Activated CD4-positive, CD25-positive, alpha-beta regulatory T cell treated with anti-CD3 and anti-CD28 coated beads, Interleukin-2, amount 50 U/mL, for 16 hours (primary cell): ENCODE results near the gene SCAMP3.
"Not testable (repeated sequence)": the region's sequence is repeated elsewhere in the genome, so short reads cannot be mapped to it uniquely, and the experiment has no call there.

ENCODE experiments used
- DNase-seq: peaks from one replicate; pipeline ENCODE4 v3.0.0-alpha.2; 2020; ENCODE audit warnings: low read depth, low spot score

Gene SCAMP3

DNA sequence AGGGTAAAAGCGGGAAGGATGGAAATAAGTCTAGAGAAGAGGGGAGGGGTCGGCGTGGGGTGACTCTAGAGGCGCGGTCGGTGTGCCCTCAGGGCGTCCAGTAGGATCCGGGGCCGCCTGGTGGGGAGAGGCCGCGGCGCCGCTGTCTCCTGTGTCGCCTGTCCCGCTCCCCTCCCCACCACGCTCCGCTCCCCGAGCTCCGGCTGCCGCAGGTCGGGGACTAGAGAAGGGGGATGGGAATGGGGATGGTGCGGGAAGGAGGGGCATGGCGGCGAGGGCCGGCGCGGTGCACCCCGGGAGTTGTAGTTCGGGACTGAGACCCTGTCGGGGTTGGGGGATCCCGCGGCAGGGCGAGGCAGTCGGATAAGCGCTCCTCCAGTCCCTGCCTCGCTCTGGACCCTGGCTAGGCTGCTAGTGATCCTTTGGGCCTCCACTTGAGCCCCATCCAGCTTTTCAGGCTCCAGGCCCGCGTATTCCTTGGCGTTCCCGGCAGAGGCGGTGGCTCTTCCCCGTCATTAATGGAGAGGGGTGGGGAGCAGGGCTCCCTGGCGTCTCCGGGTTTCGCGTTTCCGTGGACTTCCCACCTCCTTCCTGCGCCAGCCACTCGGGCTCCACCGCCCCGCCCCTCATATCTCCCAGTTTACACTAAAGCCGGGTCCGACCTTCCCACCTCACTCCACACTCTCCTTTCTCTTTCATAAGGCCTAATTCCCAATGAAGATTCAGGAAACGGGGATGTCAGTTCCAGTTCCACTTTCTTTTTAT, 6.7 kb downstream of the SCAMP3 start, which contains the start of gene ENTREP3:
Gene ENTREP3, minus strand, starts transcription at position 241 of the 765 bp plus-strand sequence. CDS start 606 bp downstream, outside the sequence.
- peak; percentile 52 for DNase-seq

DNA sequence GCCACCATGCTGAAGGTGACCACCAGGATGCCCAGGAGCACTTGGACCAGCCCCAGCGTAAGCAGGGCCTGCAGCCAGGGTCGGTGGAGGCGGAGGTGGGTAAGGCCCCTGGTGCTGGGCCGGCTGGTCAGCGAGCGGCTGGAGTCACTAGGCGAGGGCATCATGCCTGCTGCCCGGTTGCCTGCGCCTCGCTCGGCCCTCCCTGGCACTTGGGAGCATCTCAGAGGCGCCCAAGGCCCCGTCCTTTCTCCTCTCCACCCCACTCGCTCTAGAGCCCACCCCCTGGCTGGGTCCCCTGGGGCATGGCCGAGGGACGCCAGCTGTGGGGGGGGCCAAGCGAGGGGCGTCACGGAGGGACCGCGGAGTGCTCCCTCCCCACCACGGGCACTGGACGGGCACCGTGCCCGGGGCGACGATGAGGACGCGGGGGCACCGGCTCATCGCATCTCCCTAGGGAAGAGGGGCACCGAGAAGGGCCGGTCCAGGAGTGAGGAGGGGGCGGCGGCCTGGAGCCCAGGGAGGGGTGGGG, 7.4 kb downstream of the SCAMP3 start:
- DNase-seq: no peak

DNA sequence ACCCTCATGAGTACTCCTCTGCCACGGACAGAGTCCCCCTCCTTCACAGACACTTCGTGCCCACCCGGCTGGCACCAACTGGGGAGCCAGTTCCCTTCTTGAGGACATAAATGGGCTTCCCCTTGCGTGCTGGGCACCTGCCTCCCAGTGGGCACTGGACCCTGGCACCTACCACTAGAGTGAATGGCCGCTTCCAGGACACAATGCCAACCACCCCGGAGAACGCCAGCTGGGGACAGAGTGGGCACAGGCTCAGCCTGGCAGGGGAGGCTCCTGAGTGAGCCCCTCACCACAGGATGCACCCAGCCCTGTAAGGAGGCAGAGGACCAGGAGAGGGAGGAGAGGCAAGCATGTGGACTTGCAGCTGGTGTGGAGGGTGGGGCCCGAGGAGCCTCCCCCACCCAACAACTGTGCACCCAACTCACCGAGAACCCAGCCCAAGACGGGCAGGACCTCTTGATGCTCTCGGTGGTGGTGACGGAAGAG, 7.9 kb downstream of the SCAMP3 start:
- no peak for DNase-seq

DNA sequence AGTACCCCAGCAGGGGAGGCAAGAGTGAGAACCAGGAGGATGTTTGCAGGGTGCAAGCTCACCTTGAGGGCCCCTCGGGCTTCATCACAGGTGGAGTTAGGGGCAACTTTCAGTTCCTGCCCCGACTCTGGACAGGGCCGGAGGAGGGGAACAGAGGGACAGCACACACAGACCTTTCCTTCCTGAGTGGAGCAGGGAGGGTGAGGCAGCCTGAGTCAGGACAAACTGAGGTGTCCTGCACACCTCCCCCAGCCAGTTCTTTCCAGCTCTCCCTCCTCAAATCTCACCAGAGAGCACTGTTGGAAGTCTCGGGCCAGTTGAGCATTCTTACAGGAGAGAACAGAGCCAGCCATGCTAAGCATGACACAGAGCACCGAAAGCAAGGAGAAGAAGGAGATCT, 8.4 kb downstream of the SCAMP3 start:
- no peak for DNase-seq

DNA sequence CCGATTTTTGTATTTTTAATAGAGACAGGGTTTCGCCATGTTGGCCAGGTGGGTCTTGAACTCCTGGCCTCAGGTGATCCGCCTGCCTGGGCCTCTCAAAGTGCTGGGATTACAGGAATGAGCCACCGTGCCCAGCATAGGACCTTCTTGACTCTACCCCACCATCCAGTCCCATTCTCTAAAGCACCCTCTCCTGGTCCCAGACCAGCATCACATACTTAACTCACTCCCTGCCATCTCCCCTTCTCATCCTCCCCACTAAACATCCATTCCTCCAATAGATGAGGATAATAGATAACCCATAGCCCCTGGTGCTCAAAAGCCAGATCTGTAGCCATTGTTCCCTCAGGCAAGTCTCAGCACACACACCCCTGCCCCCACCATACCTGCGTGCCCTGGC, 9.0 kb downstream of the SCAMP3 start:
- DNase-seq: no peak

DNA sequence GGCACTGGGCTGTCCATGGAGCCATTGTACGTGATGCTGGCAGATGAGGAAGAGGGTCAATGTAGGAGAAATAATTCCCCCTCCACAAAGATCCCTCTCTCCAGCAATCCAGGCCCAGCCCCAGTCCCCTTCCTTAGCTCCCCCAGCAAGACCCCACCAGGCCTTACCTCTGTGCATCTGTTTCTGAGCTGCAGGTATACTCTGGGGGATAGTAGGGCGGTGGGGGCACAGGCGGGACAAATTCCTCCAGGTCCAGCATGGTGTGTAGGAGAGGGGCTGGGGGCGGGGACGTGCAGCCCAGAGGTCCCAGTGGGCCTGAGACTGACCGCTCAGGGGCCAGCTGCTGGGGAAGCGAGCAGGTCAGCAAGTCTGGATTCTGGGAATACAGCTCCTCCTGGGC, 10.6 kb downstream of the SCAMP3 start:
- DNase-seq: no peak

DNA sequence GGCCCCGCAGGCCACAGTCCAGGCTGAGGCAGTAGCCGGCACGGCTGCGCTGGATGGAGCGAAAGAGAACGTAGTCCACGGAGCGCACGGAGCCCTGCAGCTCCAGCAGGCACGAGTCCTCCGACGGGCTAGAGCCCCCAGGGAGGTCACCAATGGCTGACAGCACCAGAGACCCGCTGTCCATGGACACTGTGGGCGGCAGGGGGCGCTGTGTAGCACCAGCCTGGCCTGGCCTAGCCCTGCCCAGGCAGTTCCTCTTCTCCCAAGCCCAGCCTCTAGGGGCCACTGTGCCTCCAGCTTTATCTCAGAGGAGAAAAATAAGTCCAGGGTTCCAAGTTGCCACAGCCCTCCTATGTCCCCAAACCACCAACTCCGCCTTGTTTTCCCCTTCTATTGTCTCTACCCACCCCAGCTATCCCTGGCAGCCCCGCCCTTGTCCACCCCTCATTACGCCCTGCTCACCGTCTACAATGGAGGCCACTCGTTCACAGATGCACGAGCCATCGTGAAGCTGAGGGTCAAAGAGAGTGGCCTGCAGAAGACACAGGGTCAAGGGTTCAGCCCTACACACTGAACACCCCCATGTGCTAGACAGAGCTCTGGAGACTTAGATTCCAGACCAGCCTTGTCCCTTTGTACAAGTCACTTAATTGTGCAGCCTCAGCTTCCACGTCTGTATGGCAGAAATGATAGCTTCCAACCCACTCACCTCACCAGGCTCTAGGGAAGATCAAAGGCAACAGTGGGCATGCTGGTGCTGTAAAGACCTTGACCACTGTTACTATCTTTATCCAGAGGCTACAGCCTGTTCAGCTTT, 11.3 kb downstream of the SCAMP3 start:
- DNase-seq: peak; percentile 94

DNA sequence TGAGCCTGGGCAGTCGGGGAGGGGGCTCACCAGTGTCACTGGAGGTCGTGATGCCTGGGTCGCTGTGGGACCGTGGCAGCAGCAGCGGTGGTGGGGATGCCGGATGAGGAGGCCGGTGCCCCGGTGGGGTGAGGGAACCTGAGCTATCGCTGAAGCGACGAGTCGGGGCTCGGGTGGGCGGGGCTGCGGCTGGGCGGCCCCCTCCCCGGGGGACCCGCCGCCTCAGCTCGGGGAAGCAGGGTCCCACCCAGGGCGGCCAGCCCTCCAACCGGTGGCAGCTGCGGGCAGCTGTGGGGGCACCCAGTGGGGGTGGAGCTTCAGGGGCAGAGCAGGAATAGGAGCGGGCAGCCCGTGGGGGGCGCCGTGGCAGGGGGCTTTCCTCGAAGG, 11.9 kb downstream of the SCAMP3 start:
- DNase-seq: no peak

DNA sequence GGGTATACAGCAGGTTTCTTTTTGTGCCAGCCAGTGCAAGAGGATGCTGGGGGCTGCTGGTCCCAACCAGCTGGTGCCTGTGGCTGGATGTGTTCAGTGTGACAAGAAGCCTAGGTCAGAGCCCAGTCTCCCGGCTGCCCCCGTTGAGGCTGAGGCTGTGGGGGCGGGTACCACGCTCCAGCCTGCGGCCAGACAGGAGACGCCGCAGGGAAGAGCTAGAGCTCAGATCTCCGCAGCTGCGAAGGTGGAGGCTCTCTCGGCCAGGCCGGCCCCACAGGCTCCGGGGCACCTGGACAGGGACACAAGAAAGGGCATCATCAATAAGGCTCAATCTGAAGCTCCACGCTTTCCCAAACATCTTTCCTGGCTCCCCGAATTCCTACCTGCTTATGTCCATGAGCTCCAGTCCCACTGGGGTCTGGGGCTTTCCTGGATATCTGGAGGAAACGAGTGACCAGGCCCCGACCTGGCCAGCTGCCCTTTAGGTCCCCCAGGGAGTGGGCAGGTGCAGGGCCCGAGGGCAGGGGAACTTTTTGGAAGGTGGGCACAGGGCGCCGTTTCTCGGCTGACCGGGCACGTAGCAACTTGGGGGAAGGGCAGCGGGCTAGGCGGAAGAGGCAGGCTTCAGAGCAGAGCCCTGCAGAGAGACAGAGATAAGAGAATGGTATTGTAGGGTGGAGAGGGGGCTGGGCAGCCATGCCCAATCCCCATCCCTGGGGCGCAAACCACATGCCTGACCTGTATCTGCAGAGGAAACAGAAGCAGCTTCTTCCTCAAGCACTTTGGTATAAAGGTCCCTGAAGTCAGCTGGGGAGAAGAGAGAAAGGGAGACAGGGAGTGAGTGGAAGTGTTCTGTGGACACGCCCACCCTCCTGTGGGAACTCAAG, 14.2 kb downstream of the SCAMP3 start:
- DNase-seq: no peak

DNA sequence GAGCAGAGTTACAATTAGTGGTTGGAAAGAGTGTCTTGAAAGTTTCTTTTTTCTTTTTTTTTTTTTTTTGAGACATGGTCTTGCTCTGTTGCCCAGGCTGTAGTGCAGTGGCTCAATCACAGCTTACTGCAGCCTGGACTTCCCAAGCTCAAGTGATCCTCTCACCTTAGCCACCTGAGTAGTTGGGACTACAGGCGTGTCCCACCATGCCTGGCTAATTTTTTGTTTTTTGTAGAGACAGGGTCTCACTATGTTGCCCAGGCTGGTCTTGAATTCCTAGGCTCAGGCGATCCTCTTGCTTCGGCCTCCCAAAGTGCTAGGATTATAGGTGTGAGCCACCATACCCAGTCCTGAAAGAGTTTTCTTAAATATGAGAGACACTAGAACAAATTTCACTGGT, 15.4 kb downstream of the SCAMP3 start:
- not testable (repeated sequence) for DNase-seq

DNA sequence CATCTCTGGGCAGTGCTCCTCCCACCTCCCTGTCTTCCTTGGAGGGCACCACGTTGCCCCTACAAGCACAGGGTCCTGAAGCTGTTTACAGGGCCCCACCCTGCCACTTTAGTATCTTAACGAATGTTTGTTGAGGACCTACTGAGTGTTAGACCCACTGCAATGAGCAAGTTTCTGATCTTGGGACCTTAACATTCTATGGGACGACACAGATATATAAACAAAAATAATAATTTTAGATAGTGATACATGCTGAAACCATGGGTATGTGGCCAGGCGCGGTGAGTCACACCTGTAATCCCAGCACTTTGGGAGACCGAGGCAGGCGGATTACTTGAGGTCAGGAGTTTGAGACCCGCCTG, 17.0 kb downstream of the SCAMP3 start:
- no peak for DNase-seq

DNA sequence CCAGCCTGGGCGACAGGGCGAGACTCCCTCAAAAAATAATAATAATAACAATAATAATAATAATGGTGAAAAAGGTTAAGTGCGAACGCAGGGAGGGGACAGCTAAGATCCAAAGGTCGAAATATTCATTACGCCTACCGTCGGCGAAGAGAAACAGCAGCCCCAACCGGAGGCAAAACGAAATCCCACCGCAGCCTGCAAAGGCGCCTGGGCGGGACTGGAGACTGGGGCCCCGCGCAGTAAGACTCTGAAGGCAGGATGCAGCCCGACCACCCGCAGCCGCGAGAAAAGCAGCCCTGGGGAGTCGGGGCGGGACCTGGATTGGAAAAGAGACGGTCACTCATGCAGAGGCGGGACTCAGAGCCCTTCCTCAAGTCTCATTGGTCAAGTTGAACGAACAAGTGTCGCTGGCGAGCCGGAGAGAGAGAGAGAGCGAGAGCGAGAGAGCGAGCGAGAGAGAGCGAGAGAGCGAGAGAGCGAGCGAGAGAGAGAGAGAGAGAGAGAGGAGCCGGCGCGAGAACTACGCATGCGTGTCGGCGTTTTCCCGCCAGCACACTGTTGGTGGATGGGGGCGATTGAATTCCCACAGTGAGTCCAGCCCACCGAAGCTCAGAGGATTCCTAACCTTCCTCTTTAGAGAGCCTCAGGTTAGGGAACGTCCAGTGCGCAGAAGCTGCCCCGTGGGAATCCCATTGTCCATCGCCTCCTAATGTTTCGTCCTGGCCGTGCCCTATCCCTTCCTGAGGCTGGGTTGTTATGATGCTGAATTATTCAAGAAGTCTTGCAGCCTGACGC, 17.6 kb downstream of the SCAMP3 start:
- DNase-seq: peak; percentile 86

DNA sequence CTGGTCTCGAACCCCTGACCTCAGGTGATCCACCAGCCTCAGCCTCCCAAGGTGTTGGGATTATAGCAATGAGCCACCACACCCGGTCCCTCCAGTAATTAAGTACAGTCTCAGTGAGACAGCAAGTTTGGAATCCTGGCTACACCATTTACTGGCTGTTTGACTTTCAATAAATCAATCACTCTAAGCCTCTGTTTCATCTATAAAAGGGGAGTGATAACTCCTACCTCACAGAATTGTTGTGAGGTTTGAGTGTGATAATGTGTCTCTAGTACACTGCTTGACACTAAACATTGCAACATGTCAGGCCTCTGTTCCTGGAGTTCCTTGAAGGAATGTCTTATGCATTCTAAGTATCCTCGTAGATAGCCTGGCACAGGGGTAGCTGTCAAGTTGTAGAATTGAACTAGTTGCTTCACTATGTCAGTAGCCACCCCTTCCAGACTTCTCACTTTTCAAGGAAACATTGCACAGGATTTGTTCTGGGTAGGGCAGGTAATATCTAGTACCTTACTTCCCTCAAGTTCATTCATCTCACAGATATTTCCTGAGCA, 19.3 kb downstream of the SCAMP3 start:
- no peak for DNase-seq

DNA sequence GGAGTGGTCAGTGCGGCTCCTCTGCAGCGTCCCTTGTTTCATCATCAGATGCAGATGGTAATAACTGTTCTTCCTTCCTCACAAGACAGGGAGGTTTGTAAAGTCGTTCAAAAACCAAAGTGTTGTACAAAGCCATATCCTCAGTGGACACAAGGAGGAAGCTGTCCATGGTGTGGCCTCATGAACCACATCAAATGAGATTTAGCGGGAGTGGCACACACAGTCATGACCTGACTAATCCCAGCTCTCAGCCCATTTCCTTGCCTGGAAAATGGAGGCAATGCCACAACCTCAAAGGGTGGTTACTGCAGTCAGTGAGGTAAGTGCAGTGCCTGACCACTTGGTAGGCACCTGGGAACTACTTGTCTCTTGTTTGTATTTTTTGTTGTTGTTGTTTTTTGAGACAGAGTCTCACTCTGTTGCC, 20.3 kb downstream of the SCAMP3 start:
- no peak for DNase-seq

DNA sequence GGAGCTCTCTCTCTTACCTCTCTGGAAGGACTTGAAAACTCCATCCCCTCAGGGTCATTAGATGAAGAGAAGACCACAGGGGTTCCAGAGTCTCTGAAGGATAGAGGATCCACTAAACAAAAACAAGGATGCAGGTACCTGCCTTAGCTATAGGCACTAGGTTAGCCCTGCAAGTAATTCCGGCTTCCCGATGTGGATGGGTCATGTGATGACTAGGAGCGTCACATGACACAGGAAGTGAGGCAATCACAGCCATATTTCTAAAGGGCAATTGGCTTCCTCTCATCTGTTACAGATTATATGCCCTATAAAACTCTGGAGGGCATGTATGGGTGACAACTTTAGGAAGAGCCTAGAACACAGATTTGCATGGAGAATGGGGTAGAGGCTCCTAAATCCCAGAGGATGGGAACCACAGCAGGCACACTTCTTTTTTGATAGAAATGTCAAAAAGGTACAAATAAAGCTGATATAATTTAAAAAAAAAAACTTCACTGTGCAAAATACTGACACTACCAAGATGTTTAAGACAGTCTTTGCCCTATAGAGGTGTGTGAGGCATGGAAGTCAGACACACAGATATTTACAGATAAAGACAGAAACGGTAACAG, 21.0 kb downstream of the SCAMP3 start:
- DNase-seq: peak; percentile 61

DNA sequence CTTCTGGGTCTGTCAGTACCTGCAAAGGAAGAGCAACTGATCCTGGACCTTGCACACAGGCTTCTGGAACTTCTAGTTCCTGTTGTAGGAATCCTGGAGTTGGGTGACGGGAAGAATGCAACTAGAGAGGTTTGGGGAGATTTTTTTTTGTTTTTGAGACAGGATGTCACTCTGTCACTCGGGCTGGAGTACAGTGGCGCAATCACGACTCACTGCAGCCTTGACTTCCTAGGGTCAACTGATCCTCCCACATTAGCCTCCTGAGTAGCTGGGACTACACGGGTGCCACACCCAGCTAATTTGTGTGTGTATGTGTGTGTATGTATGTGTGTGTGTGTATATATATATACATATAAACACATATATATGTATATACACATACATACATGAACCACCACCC, 25.7 kb downstream of the SCAMP3 start:
- DNase-seq: no peak

DNA sequence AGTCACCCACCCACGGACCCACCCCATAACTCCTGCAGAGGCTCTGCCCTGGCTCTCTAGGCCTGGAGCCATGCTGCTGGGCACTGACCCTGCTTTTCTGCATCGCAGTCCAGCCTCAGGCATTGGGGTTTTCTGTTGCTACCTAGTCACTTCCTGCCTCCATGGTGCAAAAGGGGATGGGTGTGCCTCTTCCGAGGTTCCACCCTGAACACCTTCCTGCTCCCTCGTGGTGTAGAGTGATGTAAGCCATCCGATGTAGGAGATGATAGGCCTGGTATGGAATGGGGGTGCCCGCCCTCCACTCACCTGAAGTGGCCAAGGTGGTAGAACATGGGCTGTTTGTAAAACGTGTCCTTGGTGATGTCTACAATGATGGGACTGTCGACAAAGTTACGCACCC, 26.8 kb downstream of the SCAMP3 start:
- not testable (repeated sequence) for DNase-seq

DNA sequence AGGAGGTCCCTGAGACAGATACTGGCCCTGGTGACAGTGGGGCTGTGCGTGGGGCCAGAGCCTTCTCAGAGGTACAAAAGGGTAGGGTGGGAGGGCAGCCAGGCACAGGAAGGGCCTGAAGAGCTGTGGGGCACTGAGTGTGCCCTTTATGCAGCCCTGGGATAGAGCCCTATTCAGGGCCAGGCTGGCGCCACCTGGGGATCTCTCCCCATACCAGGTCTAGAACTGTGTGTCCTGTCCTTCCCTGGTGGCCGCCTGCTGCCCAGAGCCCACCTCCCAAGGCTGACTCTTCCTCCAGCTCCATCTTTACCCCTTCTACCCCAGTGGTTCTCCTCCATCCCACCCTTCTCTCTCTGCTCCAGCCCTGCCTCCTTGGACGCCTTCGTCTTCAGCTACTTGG, 28.7 kb downstream of the SCAMP3 start:
- DNase-seq: not testable (repeated sequence)

DNA sequence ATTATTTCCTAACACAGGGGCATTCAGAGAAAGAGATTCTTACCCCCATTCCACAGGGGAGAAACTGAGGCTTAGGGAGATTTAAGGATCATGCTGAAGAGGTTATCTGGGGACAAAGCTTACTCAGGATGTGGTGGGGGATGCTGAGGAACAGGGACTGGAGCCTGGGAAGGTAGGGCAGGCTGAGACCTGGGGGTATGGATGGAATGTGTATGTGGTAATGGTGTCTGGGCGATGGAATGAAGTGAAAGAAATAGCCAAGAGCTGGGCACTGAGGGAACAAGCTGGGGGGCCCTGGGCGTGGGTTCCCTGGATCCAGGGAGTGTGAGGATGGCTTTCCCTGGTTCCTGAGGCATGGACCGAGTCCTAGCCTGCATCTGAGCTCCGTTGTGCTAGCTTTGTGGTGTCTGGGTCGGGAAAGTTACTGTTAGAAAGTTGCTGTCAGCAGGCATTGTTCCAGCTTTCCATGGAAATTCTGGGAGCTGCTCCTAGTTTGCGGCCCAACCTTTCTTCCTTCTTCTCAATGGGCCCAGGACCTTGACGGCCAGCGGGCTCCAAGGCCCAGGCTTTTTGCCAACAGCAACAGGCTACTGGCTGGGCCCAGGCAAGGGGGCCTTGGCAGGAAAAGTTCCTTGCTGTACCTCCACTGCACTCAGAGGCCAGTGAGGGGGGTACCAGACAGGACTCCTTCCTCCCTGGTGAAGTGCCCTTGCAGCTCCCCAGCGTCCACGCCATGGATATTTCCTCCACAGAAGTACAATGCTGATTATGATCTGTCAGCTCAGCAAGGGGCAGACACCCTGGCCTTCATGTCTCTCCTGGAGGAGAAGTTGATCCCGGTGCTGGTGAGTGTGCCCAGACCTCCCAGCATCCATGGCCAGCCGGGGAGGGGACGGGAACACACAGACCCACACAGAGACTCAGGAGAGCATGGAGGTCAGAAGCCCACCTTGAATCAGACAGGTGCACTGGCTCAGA, 29.9 kb downstream of the SCAMP3 start:
- not testable (repeated sequence) for DNase-seq
